ENCODE results near the gene PLEKHM2. TPM values are rescaled to one million over a fixed set of nuclear protein-coding genes. Genes with fewer than 3 reads are reported as not detected.

PLEKHM2 gene
- total and polyA plus RNA-seq, 2 experiments from 2014 or later = 31.8 to 43.1 TPM

DNA sequence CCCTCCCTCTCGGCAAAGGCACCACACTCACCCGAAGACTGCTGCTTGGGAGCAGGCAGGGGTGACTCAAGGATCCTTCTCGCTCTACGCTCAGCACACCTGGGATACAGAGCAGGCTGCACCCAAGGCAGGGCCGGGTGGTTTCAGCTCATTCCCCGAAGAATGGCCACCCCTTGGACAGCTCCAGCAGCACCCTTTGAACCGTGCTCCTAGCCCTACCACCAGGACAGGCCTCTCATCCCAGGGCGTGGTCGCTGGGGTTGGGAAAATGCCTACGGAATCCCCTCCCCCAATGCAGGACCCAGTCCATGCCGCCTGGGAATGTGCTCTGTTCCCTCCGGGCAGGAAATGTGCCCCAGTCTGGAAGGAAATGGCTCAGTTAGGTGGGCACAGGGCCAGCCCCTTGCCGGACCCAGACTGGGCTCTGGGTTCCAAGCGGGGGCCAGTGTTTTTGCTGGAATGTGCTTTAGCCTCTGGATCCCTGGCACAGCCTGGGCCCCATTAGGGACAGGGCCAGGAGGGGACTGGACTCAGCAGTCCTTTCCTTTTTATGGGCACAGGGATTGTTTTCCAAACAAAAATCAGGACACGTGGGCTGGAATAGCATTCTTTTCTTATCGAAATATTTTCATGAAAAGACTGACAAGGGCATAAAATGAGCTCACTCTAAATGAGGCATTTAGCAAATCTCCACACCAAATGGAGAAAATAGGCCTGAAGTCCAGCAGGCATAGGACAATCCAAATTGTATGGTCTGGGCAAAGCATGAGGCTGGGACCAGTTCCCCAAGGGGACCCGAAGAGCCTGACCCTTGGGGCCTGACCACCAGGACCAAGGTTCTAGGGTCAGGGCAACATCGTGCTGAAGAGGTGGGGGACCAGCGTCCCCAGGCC is 65.5 kb downstream of the PLEKHM2 start:
- no peak overlapping the region for H3K4me3 ChIP-seq
- no peaks in the 10 kb centered on the region for H3K27me3 ChIP-seq
- 63% methylated on average over 19 of the region's 19 CpGs for WGBS (ENCODE audit: low lambda C conversion rate, missing lambda C conversion rate)
- no peaks in the 10 kb centered on the region for H3K9me3 ChIP-seq (ENCODE audit: low read depth)
- no peaks in the 10 kb centered on the region for H3K9me2 ChIP-seq (replicated peaks; ENCODE audit: insufficient read depth)
- H3K4me1 ChIP-seq (ENCODE audit: insufficient read depth) = peaks cover 7% of the 10 kb centered on the region
- H3K4me2 ChIP-seq = no peak overlapping the region
- no peaks in the 10 kb centered on the region for H4K20me1 ChIP-seq (ENCODE audit: insufficient read depth, poor library complexity, severe bottlenecking)
- DNase-seq (ENCODE audit: low spot score) = no peak
- H3K27ac ChIP-seq = no peak overlapping the region
- no peaks in the 10 kb centered on the region for H3K79me2 ChIP-seq
- no peaks in the 10 kb centered on the region for H3K36me3 ChIP-seq (replicated peaks; ENCODE audit: insufficient read depth, low read depth)
- TF ChIP-seq, protein P1, sequence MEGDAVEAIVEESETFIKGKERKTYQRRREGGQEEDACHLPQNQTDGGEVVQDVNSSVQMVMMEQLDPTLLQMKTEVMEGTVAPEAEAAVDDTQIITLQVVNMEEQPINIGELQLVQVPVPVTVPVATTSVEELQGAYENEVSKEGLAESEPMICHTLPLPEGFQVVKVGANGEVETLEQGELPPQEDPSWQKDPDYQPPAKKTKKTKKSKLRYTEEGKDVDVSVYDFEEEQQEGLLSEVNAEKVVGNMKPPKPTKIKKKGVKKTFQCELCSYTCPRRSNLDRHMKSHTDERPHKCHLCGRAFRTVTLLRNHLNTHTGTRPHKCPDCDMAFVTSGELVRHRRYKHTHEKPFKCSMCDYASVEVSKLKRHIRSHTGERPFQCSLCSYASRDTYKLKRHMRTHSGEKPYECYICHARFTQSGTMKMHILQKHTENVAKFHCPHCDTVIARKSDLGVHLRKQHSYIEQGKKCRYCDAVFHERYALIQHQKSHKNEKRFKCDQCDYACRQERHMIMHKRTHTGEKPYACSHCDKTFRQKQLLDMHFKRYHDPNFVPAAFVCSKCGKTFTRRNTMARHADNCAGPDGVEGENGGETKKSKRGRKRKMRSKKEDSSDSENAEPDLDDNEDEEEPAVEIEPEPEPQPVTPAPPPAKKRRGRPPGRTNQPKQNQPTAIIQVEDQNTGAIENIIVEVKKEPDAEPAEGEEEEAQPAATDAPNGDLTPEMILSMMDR (IDR thresholded peaks at IDR 0.05; ENCODE audit: poor library complexity) = no peak
- TF ChIP-seq EZH2 (IDR thresholded peaks at IDR 0.05; ENCODE audit: borderline replicate concordance) (no peak), EZH2phosphoT487 (IDR thresholded peaks at IDR 0.05; ENCODE audit: low read depth, severe bottlenecking, unreplicated experiment) (no peak)
- H2AFZ ChIP-seq = no peak overlapping the region

DNA sequence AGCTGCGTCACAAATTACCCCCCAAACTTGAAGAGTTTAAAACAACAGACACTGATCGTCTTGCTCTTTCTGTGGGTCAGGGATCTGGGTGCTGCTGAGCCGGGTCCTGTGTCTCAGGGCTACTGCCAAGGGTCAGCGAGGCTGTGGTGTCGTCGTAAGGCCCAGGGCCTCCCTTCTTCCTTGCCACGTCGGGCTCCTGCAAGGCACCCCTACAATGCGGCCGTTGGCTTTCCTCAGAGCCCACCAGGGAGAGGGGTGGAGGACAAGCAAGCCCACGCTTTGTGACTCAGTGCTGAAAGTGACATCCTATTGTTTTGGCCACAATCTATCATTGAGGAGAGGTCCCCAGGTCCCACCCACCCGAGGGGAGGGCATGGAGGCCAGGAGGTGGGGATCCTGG is 66.8 kb downstream of the PLEKHM2 start:
- Histone ChIP-seq H3K79me2 (no peaks in the 10 kb centered on the region), H3K4me1 (ENCODE audit: insufficient read depth) (peaks cover 7% of the 10 kb centered on the region), H3K9me2 (replicated peaks; ENCODE audit: insufficient read depth) (no peaks in the 10 kb centered on the region), H3K27me3 (no peaks in the 10 kb centered on the region), H3K4me2 (no peak overlapping the region), H4K20me1 (ENCODE audit: insufficient read depth, poor library complexity, severe bottlenecking) (no peaks in the 10 kb centered on the region), H3K9me3 (ENCODE audit: low read depth) (no peaks in the 10 kb centered on the region), H3K27ac (no peak overlapping the region), H3K36me3 (replicated peaks; ENCODE audit: insufficient read depth, low read depth) (no peaks in the 10 kb centered on the region), H2AFZ (no peak overlapping the region), H3K4me3 (no peak overlapping the region)
- no peak for DNase-seq (ENCODE audit: low spot score)
- WGBS (ENCODE audit: low lambda C conversion rate, missing lambda C conversion rate) = 88% methylated on average over 11 of the region's 12 CpGs
- TF ChIP-seq, protein P1 (IDR thresholded peaks at IDR 0.05; ENCODE audit: poor library complexity) = no peak
- TF ChIP-seq EZH2 (IDR thresholded peaks at IDR 0.05; ENCODE audit: borderline replicate concordance) (no peak), EZH2phosphoT487 (IDR thresholded peaks at IDR 0.05; ENCODE audit: low read depth, severe bottlenecking, unreplicated experiment) (no peak)

DNA sequence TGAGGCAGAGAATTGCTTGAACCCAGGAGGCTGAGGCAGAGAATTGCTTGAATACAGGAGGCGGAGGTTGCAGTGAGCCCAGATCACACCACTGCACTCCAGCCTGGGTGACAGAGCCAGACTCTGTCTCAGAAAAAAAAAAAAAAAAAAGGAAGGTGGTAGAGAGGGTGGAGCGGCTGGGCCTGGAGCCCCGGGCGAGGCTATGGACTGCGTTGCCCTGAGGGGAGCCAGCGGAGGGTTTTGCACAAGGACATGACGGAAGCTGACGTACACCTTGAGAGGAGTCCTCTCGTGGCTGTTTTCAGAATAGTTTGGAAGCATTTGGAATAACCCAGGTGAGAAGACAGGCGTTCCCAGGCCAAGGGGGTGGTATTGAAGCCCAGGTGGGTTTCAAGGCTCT is 67.6 kb downstream of the PLEKHM2 start:
- H3K27ac ChIP-seq = no peak overlapping the region
- H4K20me1 ChIP-seq (ENCODE audit: insufficient read depth, poor library complexity, severe bottlenecking) = no peaks in the 10 kb centered on the region
- no peak overlapping the region for H2AFZ ChIP-seq
- H3K4me1 ChIP-seq (ENCODE audit: insufficient read depth) = peaks cover 7% of the 10 kb centered on the region
- H3K36me3 ChIP-seq (replicated peaks; ENCODE audit: insufficient read depth, low read depth) = no peaks in the 10 kb centered on the region
- WGBS (ENCODE audit: low lambda C conversion rate, missing lambda C conversion rate) = 77% methylated on average over 10 of the region's 10 CpGs
- H3K9me2 ChIP-seq (replicated peaks; ENCODE audit: insufficient read depth) = no peaks in the 10 kb centered on the region
- no peak for DNase-seq (ENCODE audit: low spot score)
- no peaks in the 10 kb centered on the region for H3K27me3 ChIP-seq
- H3K79me2 ChIP-seq = no peaks in the 10 kb centered on the region
- no peaks in the 10 kb centered on the region for H3K9me3 ChIP-seq (ENCODE audit: low read depth)
- TF ChIP-seq, protein P1 (IDR thresholded peaks at IDR 0.05; ENCODE audit: poor library complexity) = no peak
- TF ChIP-seq EZH2phosphoT487 (IDR thresholded peaks at IDR 0.05; ENCODE audit: low read depth, severe bottlenecking, unreplicated experiment) (no peak), EZH2 (IDR thresholded peaks at IDR 0.05; ENCODE audit: borderline replicate concordance) (no peak)
- no peak overlapping the region for H3K4me2 ChIP-seq
- no peak overlapping the region for H3K4me3 ChIP-seq

Measured in hepatocyte (in vitro differentiated cells).